ENCODE results near the gene YAF2. TPM values are rescaled to one million over a fixed set of nuclear protein-coding genes. Genes with fewer than 3 reads are reported as not detected.
A peak's percentile ranks its signal among the peaks of the same experiment; 100 is the strongest.
"Not testable (repeated sequence)": the region's sequence is repeated elsewhere in the genome, so short reads cannot be mapped to it uniquely, and the experiment has no call there.

Gene YAF2
- total RNA-seq, 3 donors from 2014 or later (not counting 1 experiment from before 2014, with no cell fraction given) = 96.2 to 124 (median 101) TPM

GRCh38 chr12:42190376-42190775 lies 47.7 kb downstream of the YAF2 start:
- Mint-ChIP-seq H3K4me3 (no peak overlapping the region), H3K27ac (no peak overlapping the region)

GRCh38 chr12:42188275-42188674 lies 49.8 kb downstream of the YAF2 start:
- ATAC-seq; H3K27ac Mint-ChIP-seq; H3K36me3 ChIP-seq (ENCODE audit: control insufficient read depth, insufficient read depth, low read length); H3K36me3 Mint-ChIP-seq; H3K27ac ChIP-seq (ENCODE audit: low read length); intact Hi-C loops (cut with micrococcal nuclease); H3K27me3 Mint-ChIP-seq (ENCODE audit: low read depth in 2 of 2); H3K4me3 ChIP-seq (ENCODE audit: low read length); H3K9me3 Mint-ChIP-seq; H3K4me1 ChIP-seq (ENCODE audit: control insufficient read depth, insufficient read depth, low read length); H3K9me3 ChIP-seq (ENCODE audit: control insufficient read depth, insufficient read depth, low read length); H3K27me3 ChIP-seq (ENCODE audit: control insufficient read depth, insufficient read depth, low read length); DNase-seq; H3K4me3 Mint-ChIP-seq: not testable (repeated sequence)
- peaks cover 8 to 26% of the 10 kb centered on the region in 2 donors for H3K4me1 Mint-ChIP-seq
- 95% methylated on average over 2 of the region's 3 CpGs for WGBS (ENCODE audit: insufficient coverage)

More at GRCh38 chr12:42190376-42190775, 47.7 kb downstream of the YAF2 start:
- intact Hi-C loops (cut with micrococcal nuclease) = no loop called here
- TF ChIP-seq CTCF (IDR thresholded peaks at IDR 0.05) = no peak
- no peak for ATAC-seq
- Mint-ChIP-seq H3K36me3 (peaks cover 3% of the 10 kb centered on the region), H3K27me3 (ENCODE audit: low read depth in 2 of 2) (no peaks in the 10 kb centered on the region), H3K9me3 (no peaks in the 10 kb centered on the region), H3K4me1 (peaks cover 7 to 20% of the 10 kb centered on the region in 2 donors)
- no peaks in the 10 kb centered on the region for H3K9me3 ChIP-seq (ENCODE audit: control insufficient read depth, insufficient read depth, low read length)
- no peak overlapping the region for H3K4me3 ChIP-seq (ENCODE audit: low read length)
- peaks cover 7% of the 10 kb centered on the region for H3K36me3 ChIP-seq (ENCODE audit: control insufficient read depth, insufficient read depth, low read length)
- H3K4me1 ChIP-seq (ENCODE audit: control insufficient read depth, insufficient read depth, low read length) = no peaks in the 10 kb centered on the region
- no peaks in the 10 kb centered on the region for H3K27me3 ChIP-seq (ENCODE audit: control insufficient read depth, insufficient read depth, low read length)
- H3K27ac ChIP-seq (ENCODE audit: low read length) = no peak overlapping the region
- no peak for DNase-seq

GRCh38 chr12:42187799-42188198 lies 50.2 kb downstream of the YAF2 start:
- Mint-ChIP-seq H3K36me3 (no peaks in the 10 kb centered on the region), H3K9me3 (no peaks in the 10 kb centered on the region), H3K4me3 (no peak overlapping the region), H3K4me1 (peaks cover 13 to 31% of the 10 kb centered on the region in 2 donors), H3K27ac (peak overlapping the region in 1 of 2 donors; percentile 5), H3K27me3 (ENCODE audit: low read depth in 2 of 2) (no peaks in the 10 kb centered on the region)
- Histone ChIP-seq H3K9me3 (ENCODE audit: control insufficient read depth, insufficient read depth, low read length) (no peaks in the 10 kb centered on the region), H3K27ac (ENCODE audit: low read length) (no peak overlapping the region), H3K27me3 (ENCODE audit: control insufficient read depth, insufficient read depth, low read length) (no peaks in the 10 kb centered on the region), H3K4me1 (ENCODE audit: control insufficient read depth, insufficient read depth, low read length) (no peaks in the 10 kb centered on the region), H3K4me3 (ENCODE audit: low read length) (no peak overlapping the region), H3K36me3 (ENCODE audit: control insufficient read depth, insufficient read depth, low read length) (peaks cover 4% of the 10 kb centered on the region)
- no peak for TF ChIP-seq CTCF (IDR thresholded peaks at IDR 0.05)
- ATAC-seq (no peak), DNase-seq (no peak)
- intact Hi-C loops (cut with micrococcal nuclease) = no loop called here
- WGBS (ENCODE audit: insufficient coverage) = 100% methylated on average over 2 of the region's 2 CpGs

GRCh38 chr12:42186793-42187192 lies 51.3 kb downstream of the YAF2 start:
- no peaks in the 10 kb centered on the region for H3K36me3 Mint-ChIP-seq
- no peak overlapping the region for H3K27ac Mint-ChIP-seq
- H3K36me3 ChIP-seq (ENCODE audit: control insufficient read depth, insufficient read depth, low read length) = no peaks in the 10 kb centered on the region
- ATAC-seq (no peak), DNase-seq (no peak)
- H3K9me3 Mint-ChIP-seq = no peaks in the 10 kb centered on the region
- no peak overlapping the region for H3K4me3 ChIP-seq (ENCODE audit: low read length)
- H3K4me3 Mint-ChIP-seq = no peak overlapping the region
- H3K27ac ChIP-seq (ENCODE audit: low read length) = no peak overlapping the region
- peaks cover 21 to 36% of the 10 kb centered on the region in 2 donors for H3K4me1 Mint-ChIP-seq
- intact Hi-C loops (cut with micrococcal nuclease) = no loop called here
- TF ChIP-seq CTCF (IDR thresholded peaks at IDR 0.05) = no peak
- WGBS (ENCODE audit: insufficient coverage) = 100% methylated on average over 1 of the region's 2 CpGs
- H3K27me3 ChIP-seq (ENCODE audit: control insufficient read depth, insufficient read depth, low read length) = no peaks in the 10 kb centered on the region
- no peaks in the 10 kb centered on the region for H3K27me3 Mint-ChIP-seq (ENCODE audit: low read depth in 2 of 2)
- no peaks in the 10 kb centered on the region for H3K9me3 ChIP-seq (ENCODE audit: control insufficient read depth, insufficient read depth, low read length)
- H3K4me1 ChIP-seq (ENCODE audit: control insufficient read depth, insufficient read depth, low read length) = no peaks in the 10 kb centered on the region
